Neutrophil (primary cell): Measurements from ENCODE around the gene RTN4IP1.

ENCODE experiments used
- H3K27ac ChIP-seq: fragments of 200-600 bp; sonication (generic); 2 replicates; pipeline ENCODE4 v1.5.1; 2016; ENCODE audit warnings: mild to moderate bottlenecking, moderate library complexity
- H3K27me3 ChIP-seq: fragments of 200-600 bp; sonication (generic); 2 replicates; pipeline ENCODE4 v1.6.0; 2016; ENCODE audit warnings: mild to moderate bottlenecking
- H3K36me3 ChIP-seq: fragments of 200-600 bp; sonication (generic); 2 replicates; pipeline ENCODE4 v1.5.1; 2017
- H3K4me1 ChIP-seq, 2 experiments: fragments of 200-600 bp in 1 of 2; sonication (generic) in 1 of 2; 1 replicate in 1 of 2; 2 replicates in 1 of 2; pipeline versions ENCODE4 v1.5.1 to v1.6.1; 2013 to 2016; ENCODE audit warnings: low read depth in 1 of 2, low read length in 1 of 2, mild to moderate bottlenecking in 1 of 2, moderate library complexity in 1 of 2; ENCODE audit not compliant: control insufficient read depth in 1 of 2, insufficient read depth in 1 of 2
- H3K4me3 ChIP-seq, 2 experiments: fragments of 200-600 bp in 1 of 2; sonication (generic) in 1 of 2; 1 replicate in 1 of 2; 2 replicates in 1 of 2; pipeline ENCODE4 v1.5.1; 2013 to 2016; ENCODE audit warnings: low read depth in 1 of 2, low read length in 1 of 2, mild to moderate bottlenecking in 1 of 2, moderate library complexity in 1 of 2
- H3K9me3 ChIP-seq: fragments of 200-600 bp; sonication (generic); 2 replicates; pipeline ENCODE4 v1.5.1; 2016
- CTCF ChIP-seq: fragments of 200-600 bp; sonication (generic); IDR thresholded peaks from 2 replicates; pipeline ENCODE4 v1.5.1; 2016; ENCODE audit warnings: antibody characterized with exemption

The RTN4IP1 gene

DNA sequence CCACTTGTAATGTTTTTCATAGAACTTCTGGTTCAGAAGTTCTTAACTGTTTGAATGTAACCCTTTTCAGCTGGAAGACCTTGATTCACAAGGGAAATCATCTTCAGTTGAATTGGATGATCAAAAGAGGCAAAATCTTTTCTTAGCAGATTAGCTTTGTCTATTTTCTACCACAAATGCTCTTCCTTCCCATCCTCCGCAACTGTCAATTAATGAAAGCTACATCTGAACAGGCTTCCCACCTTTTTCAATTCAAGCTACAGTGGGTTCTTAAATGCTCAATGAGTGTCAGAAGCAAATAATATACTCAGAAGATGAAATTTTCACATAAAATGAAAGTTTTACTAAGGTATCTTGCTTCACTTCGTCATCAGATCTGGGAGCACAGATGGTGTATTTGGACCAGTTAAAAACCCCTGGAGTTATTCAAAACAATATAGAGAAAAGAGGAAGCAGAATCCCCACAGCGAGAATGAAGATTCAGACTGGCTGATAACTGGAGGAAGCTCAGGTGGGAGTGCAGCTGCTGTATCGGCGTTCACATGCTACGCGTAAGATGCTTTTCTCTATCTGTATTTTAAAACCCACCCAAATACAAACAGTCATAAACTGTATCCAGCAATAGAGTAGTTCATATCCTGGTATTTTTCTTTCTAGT lies 19.5 kb upstream of the RTN4IP1 start:
- H3K9me3 ChIP-seq: no peaks in the 10 kb centered on the region
- H3K27ac ChIP-seq: no peak overlapping the region
- peaks cover 20% of the 10 kb centered on the region for H3K36me3 ChIP-seq
- no peak overlapping the region for H3K4me3 ChIP-seq
- H3K27me3 ChIP-seq: no peaks in the 10 kb centered on the region
- no peaks in the 10 kb centered on the region for H3K4me1 ChIP-seq
- no peak for TF ChIP-seq CTCF

- Histone ChIP-seq H3K27me3 (no peaks in the 10 kb centered on the region), H3K9me3 (no peaks in the 10 kb centered on the region), H3K4me3 (no peak overlapping the region), H3K27ac (no peak overlapping the region), H3K36me3 (peaks cover 15% of the 10 kb centered on the region), H3K4me1 (peaks cover 17% of the 10 kb centered on the region in 2 experiments)
- TF ChIP-seq CTCF: no peak
Observed at GRCh38 chr6:106643061-106643460, 13.8 kb upstream of the RTN4IP1 start.

DNA sequence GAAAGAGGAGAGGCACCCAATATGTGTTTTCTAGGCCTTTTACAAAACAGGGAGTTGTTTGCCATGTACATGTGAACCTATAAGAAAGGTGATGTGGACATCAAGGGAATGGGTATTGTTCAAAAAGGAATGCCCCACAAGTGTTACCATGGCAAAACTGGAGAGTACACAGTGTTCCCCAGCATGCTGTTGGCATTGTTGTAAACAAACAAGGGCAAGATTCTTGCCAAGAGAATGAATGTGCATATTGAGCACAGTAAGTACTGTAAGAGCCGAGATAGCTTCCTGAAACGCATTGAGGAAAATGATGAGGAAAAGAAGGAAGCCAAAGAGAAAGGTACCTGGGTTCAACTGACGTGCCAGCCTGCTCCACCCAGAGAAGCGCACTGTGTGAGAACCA lies 13.2 kb upstream of the RTN4IP1 start:
- Histone ChIP-seq H3K27ac (no peak overlapping the region), H3K27me3 (no peaks in the 10 kb centered on the region), H3K4me3 (no peak overlapping the region), H3K4me1 (peaks cover 17 to 23% of the 10 kb centered on the region in 2 experiments), H3K9me3 (no peaks in the 10 kb centered on the region), H3K36me3 (peaks cover 15% of the 10 kb centered on the region)
- no peak for TF ChIP-seq CTCF

DNA sequence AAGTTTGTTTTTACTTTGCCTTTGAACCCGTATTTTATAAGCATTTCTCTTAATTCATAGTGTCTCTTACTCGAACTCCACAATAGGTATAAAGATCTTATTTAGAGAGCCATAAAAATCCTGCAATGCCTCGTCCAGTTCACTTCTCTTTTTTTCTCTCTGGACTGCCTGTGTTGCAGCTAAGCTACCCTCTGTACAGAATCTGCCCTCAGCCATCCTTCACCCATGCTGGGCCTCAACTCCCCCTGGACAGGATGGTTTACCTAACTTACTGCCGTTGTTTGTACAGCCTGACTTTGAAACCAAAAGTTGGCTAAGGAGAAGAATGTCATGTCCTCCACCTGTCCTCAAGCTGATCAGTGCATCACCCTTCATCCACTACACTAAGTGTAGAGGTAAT lies 10.5 kb upstream of the RTN4IP1 start:
- Histone ChIP-seq H3K27me3 (no peaks in the 10 kb centered on the region), H3K4me3 (no peak overlapping the region), H3K4me1 (peaks cover 23 to 31% of the 10 kb centered on the region in 2 experiments), H3K27ac (peak overlapping the region; percentile 52), H3K36me3 (peaks cover 15% of the 10 kb centered on the region), H3K9me3 (no peaks in the 10 kb centered on the region)
- TF ChIP-seq CTCF: no peak

DNA sequence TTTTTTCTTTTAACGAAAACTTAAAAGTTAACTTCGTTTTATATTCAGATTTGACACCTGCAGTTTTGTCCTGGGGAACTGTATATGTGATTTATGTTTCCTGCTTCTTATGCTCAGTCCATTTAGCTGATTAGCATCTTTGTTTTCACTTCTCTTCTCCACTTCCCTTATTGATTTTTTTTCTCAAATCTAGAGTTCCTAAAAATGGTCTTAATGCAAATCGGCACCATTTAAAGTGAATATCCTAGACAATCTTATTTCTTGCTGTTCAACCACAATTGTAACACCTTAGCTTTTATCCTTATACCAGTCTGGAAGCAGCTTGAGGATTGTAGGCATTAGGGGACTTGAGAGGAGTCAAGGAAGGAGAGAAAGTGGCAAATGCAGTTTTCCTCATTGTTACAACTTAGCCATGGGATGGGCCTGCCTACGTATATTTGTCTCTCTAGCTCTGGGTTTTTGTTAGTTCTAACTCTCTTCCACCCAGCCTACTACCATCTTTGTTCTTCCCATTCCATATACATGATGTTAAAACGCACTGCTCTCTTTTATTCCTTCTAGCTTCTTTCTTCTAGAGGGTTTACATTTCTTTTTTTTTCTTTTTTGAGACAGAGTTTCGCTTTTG lies 8.5 kb upstream of the RTN4IP1 start:
- H3K4me1 ChIP-seq: peaks cover 23 to 31% of the 10 kb centered on the region in 2 experiments

More for the DNA sequence above, 8.5 kb upstream of the RTN4IP1 start:
- Histone ChIP-seq H3K9me3 (no peaks in the 10 kb centered on the region), H3K4me3 (no peak overlapping the region), H3K27me3 (no peaks in the 10 kb centered on the region), H3K27ac (peak overlapping the region; percentile 39), H3K36me3 (peaks cover 5% of the 10 kb centered on the region)
- TF ChIP-seq CTCF: no peak
